Stomach smooth muscle (tissue), 2 donors: ENCODE results near the gene PPP1R13L.

Experiments
- H3K27ac ChIP-seq: one replicate; pipeline ENCODE4 v1.7.0; 2013; ENCODE audit warnings: mild to moderate bottlenecking, low read length, inconsistent platforms
- H3K27me3 ChIP-seq, 2 donors: one replicate each; pipeline ENCODE4 v1.7.0; 2013; ENCODE audit warnings: low read length in 2 of 2; ENCODE audit not compliant: insufficient read depth in 2 of 2, control insufficient read depth in 1 of 2
- H3K36me3 ChIP-seq, 2 donors: one replicate each; pipeline ENCODE4 v1.7.0; 2013; ENCODE audit warnings: low read length in 2 of 2; ENCODE audit not compliant: control insufficient read depth in 2 of 2, insufficient read depth in 2 of 2
- H3K4me1 ChIP-seq: one replicate; pipeline ENCODE4 v1.7.0; 2013; ENCODE audit warnings: low read length; ENCODE audit not compliant: control insufficient read depth, insufficient read depth
- H3K4me3 ChIP-seq, 2 donors: one replicate each; pipeline ENCODE4 v1.7.0; 2013; ENCODE audit warnings: low read length in 2 of 2
- H3K9ac ChIP-seq, 2 donors: one replicate each; pipeline ENCODE4 v1.7.0; 2013; ENCODE audit warnings: low read length in 2 of 2, mild to moderate bottlenecking in 1 of 2
- H3K9me3 ChIP-seq, 2 donors: one replicate each; pipeline ENCODE4 v1.7.0; 2013; ENCODE audit warnings: low read length in 2 of 2; ENCODE audit not compliant: control insufficient read depth in 2 of 2
- donor health status: healthy.
- donor health status: Pancreatic carcinoma.

PPP1R13L gene

DNA sequence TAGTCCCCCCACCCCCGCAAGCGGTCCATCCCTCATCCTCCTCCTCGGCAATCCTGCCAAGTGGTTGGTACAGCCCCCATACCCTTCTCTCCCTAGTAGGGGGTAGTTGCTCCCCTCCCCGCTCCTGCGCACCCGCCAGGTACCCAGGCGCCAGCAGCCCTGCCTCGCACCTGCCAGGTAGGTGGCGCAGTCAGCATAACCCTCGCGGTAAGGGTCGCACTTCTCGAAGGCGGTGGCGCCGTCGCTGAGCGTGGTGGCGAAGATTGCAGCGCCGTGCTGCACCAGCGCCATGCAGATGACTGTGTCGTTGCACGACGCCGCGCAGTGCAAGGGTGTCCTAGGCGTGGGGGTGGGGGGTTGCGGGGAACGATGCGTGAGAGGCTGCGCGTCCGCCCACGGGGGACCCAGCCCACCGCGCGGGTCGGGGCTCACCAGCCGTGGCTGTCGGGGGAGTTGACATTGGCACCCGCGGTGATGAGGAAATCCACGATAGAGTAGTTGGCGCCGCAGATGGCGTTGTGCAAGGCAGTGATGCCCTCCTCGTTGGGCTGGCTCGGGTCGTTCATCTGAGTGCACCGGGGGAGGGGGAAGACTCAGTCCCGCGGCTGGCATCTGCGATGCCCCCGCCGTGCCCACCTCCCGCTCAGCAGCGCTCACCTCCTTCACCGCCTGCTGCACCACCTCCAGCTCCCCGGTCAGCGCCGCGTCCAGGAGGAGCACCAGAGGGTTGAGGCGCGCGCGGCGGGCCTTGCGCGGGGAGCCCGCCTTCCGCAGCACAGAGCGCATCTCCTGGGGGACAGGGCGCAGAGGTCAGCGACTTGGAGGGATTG is 19.3 kb downstream of the PPP1R13L start:
- Histone ChIP-seq H3K27ac (no peak overlapping the region), H3K9ac (no peak overlapping the region), H3K9me3 (no peaks in the 10 kb centered on the region), H3K27me3 (peaks cover 15 to 26% of the 10 kb centered on the region in 2 donors), H3K4me1 (peaks cover 10% of the 10 kb centered on the region), H3K4me3 (no peak overlapping the region), H3K36me3 (no peaks in the 10 kb centered on the region)

DNA sequence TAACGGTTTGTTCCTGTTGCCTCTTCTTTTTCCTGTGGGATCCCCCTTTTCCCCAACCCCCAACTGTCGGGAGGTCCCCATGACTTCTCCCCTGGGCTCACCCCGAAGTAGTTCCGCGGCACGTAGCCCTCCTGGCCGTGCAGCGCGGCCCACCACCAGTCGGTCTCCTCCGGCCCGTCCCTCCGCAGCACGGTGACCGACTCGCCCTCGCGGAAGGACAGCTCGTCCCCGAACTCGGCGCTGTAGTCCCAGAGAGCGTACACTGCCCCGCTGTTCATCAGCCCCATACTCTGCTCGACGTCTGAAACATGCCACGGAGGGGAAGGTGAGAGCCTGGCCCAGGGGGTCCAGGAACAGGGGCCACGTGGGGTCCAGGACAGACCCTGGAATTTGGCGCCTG is 22.4 kb downstream of the PPP1R13L start:
- no peak overlapping the region for H3K4me3 ChIP-seq
- no peak overlapping the region for H3K9ac ChIP-seq

DNA sequence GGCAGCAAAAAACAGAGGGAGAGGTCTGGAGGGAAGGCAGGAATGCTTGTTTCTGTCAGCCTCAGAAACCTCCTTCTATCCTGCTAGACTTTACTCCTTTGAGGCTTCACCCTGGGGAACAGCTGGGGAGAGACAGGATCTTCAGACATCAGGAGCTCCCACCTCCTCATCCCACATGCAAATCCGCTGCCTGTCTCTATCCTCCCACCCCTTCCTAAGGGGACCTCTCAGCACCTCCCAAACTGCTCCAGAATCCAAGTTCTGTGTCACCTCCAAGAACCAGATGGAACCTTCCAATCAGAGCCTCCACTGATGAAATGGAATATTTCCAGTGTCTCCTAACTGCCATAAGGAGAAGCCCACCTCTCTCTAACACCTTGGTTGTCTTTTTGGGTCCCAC is 24.8 kb downstream of the PPP1R13L start:
- H3K4me3 ChIP-seq, result no peak overlapping the region
- H3K27ac ChIP-seq, result no peak overlapping the region
- H3K9me3 ChIP-seq, result no peaks in the 10 kb centered on the region
- H3K4me1 ChIP-seq, result peaks cover 4% of the 10 kb centered on the region
- peaks cover 4% of the 10 kb centered on the region in 2 donors for H3K27me3 ChIP-seq
- H3K36me3 ChIP-seq, result no peaks in the 10 kb centered on the region
- H3K9ac ChIP-seq, result no peak overlapping the region

More for the DNA sequence above, 22.4 kb downstream of the PPP1R13L start:
- Histone ChIP-seq H3K9me3 (no peaks in the 10 kb centered on the region), H3K4me1 (peaks cover 10% of the 10 kb centered on the region), H3K27ac (no peak overlapping the region), H3K27me3 (peaks cover 15 to 24% of the 10 kb centered on the region in 2 donors), H3K36me3 (no peaks in the 10 kb centered on the region)

DNA sequence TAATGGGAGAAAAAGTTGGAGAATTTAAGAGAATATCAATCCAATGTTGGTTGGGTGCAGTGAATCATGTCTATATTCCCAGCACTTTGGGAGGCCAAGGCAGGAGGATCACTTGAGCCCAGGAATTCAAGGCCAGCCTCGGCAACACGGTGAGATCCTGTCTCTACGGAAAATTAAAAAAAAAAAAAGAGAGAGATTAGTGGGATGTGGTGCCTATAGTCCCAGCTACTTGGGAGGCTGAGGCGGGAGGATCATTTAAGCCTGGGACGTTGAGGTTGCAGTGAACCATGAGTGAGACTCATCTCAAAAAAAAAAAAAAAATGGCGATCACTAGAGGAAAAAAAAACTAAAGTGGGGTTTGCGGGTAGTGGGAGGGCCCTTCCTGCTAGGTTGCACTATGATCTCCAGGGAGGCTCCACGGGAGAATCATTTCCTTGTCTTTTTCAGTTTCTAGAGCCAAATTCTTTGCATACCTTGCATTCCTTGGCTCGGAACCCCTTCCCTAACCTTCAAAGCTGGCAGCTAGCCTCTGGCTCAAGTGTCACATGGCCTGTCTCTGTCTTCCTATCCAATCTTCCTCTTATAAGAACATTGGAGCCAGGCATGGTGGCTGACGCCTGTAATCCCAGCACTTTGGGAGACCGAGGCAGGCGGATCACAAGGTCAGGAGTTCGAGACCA is 28.7 kb downstream of the PPP1R13L start:
- H3K36me3 ChIP-seq, result no peaks in the 10 kb centered on the region
- H3K27ac ChIP-seq, result no peak overlapping the region

DNA sequence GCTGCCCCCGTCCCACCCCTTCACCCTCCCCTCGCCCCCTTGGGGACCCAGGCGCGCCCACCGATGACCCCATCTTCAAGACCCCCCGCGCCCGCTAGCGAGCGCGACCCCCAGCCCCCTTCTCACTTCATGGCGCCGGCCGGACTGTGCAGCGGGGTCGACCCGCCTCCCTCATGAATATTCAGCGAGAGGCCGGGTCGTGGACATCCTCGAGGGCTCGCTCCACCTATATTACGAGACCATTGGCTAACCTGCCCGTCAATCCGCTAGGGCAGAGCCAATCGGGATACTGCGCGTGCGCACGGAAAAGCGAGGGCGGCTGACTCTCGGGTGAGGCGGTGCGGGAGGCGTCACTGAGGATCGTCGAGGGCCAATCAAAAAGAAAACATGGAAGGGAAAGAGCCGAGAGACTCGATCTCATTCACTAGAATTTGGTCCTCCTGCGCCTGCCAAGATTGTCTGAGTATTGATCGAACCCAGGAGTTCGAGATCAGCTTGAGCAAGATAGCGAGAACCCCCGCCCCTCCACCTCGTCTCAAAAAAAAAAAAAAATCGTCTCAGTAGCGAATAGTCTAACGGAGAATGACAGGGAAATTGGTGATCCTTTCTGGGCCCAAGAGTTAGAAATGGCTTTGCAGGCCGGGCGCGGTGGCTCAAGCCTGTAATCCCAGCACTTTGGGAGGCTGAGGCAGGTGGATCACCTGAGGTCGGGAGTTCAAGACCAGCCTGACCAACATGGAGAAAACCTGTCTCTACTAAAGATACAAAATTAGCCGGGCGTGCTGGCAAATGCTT is 34.3 kb downstream of the PPP1R13L start, which contains the start of gene ERCC2:
TSS of gene ERCC2 (minus strand) at position 164 of the 795 bp plus-strand sequence. CDS start at position 131, 33 bp downstream.
- Histone ChIP-seq H3K9ac (peak within 1 kb of the TSS; percentile 71 to 76), H3K4me3 (peak within 1 kb of the TSS; percentile 82 to 86), H3K27ac (peak within 1 kb of the TSS; percentile 55), H3K36me3 (no peaks in the 10 kb centered on the region), H3K9me3 (no peaks in the 10 kb centered on the region), H3K27me3 (no peaks in the 10 kb centered on the region), H3K4me1 (peaks cover 12% of the 10 kb centered on the region)

More for the DNA sequence above, 28.7 kb downstream of the PPP1R13L start:
- no peaks in the 10 kb centered on the region for H3K27me3 ChIP-seq
- H3K9ac ChIP-seq, result no peak overlapping the region
- H3K4me1 ChIP-seq, result peaks cover 4% of the 10 kb centered on the region
- no peak overlapping the region for H3K4me3 ChIP-seq
- H3K9me3 ChIP-seq, result no peaks in the 10 kb centered on the region

DNA sequence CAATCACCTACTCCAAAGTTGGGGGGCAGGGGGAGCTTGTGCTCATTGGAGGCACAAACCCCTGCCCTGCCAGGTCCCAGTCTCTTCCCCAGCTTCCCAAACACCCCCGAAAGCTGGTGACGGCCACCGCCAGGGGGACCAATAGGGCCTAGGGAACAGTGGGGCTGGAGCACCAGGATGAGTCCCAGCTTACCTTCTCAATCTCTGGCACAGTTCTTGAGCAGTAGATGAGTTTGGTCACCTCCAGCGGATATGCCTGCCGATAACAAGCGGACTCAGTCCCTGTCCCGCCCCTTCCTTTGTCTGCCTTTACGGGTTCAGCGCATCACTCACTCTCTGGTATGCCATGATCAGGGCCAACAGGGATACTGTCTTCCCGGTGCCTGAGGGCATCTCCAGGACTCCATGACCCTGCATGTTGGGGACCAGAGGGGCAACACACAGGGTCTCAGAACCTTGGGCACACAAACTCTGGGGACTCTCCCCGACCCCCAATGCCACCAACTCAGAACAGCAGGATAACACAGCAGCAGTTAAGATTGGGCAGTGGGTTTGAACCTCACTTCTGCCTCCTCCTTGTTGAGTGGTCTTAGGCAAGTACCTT is 36.0 kb downstream of the PPP1R13L start:
- H3K36me3 ChIP-seq, result no peaks in the 10 kb centered on the region
- no peaks in the 10 kb centered on the region for H3K27me3 ChIP-seq
- no peak overlapping the region for H3K27ac ChIP-seq
- H3K9ac ChIP-seq, result no peak overlapping the region
- no peak overlapping the region for H3K4me3 ChIP-seq
- peaks cover 12% of the 10 kb centered on the region for H3K4me1 ChIP-seq
- H3K9me3 ChIP-seq, result no peaks in the 10 kb centered on the region

DNA sequence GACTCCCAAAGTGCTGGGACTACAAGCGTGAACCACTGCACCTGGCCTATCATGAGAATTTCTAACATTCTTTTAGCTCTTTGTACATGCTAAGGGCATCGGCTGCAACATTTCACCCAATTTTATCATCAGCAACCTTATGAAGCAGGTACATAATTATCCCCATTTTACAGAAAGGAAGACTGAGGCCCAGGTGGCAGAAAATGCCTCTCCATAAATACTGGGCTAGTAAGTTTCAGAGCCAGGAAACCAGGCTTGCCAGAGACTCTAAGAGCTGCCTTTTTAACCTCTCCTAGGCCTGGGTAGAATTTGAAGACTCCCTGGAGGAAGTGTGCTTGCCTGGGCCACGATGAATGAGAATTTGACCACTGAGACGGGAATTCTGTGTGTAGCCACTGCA is 36.7 kb downstream of the PPP1R13L start:
- Histone ChIP-seq H3K4me3 (no peak overlapping the region), H3K27me3 (no peaks in the 10 kb centered on the region), H3K9ac (no peak overlapping the region), H3K36me3 (no peaks in the 10 kb centered on the region), H3K9me3 (no peaks in the 10 kb centered on the region), H3K4me1 (peaks cover 12% of the 10 kb centered on the region), H3K27ac (no peak overlapping the region)

DNA sequence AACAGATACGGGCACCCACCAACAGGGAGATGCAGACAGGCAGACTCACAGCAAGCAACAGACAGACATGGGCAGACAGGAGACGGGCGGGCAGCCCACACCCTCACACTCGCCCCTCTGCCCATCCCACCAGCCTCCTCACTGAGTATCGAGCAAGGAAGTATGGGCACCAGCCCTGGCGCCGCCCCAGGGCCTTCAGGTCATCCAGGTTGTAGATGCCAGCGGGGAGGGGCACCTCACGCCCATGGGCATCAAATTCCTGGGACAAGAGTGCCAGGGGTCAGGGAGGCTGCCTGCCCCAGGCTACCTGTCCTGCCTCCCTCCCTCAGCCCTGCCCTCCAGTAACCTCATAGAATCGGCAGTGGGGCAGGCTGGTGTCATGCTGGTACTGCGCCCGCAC is 40.2 kb downstream of the PPP1R13L start:
- Histone ChIP-seq H3K4me3 (no peak overlapping the region), H3K4me1 (peaks cover 4% of the 10 kb centered on the region), H3K36me3 (peaks cover 2 to 6% of the 10 kb centered on the region in 2 donors), H3K27me3 (no peaks in the 10 kb centered on the region), H3K27ac (no peak overlapping the region), H3K9ac (no peak overlapping the region), H3K9me3 (no peaks in the 10 kb centered on the region)

DNA sequence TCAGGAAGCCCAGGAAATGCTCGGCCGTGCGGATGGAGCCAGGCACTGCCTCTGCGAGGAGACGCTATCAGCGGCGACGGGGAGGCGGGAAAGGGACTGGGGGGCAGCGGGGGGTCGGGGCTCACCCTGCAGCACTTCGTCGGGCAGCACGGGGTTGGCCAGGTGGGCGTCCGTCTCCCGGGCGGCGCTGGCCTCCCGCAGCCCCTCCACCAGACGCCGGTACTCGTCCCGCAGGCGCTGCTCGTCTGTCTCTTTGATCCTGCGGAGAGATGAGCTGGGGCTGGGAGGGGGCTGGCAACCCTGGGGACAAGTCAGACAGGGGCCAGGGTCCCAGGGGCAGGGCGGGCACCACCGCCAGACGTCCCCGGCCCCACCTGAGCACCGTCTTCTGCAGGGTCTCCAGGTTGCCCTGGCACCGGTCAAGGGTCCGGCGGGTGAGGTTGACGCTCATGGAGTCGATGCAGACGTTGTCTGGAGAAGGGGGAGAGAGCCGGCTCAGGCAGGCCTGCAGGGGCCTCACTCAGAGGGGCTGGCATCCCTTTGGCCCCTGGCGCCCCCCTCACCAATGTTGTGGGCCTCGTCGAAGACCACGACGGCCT is 40.9 kb downstream of the PPP1R13L start:
- H3K36me3 ChIP-seq, result peaks cover 2 to 6% of the 10 kb centered on the region in 2 donors
- peaks cover 2% of the 10 kb centered on the region for H3K4me1 ChIP-seq
- H3K27ac ChIP-seq, result no peak overlapping the region
- no peaks in the 10 kb centered on the region for H3K27me3 ChIP-seq
- H3K4me3 ChIP-seq, result no peak overlapping the region
- no peaks in the 10 kb centered on the region for H3K9me3 ChIP-seq
- H3K9ac ChIP-seq, result no peak overlapping the region

DNA sequence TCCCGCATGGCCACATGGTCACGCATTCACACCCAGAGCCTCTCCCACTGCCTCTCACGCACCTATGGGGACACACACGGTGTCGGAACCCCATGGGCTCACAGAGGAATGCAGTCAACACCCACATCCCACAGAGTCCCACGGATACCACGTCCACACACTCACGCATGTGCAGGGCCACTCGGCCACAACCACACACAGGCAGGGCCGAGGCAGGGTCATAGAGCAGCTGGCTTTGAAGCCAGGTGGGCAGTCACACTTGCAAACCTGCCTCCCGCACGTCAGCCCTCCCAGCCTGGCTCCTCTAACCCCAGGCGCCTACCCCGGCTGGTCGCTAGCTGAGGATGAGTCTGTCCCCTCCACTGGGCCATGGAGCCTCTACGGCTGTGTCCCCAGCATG is 42.6 kb downstream of the PPP1R13L start:
- no peaks in the 10 kb centered on the region for H3K27me3 ChIP-seq
- H3K4me3 ChIP-seq, result no peak overlapping the region
- peaks cover 2 to 6% of the 10 kb centered on the region in 2 donors for H3K36me3 ChIP-seq
- H3K9me3 ChIP-seq, result no peaks in the 10 kb centered on the region
- no peak overlapping the region for H3K27ac ChIP-seq
- no peak overlapping the region for H3K9ac ChIP-seq
- H3K4me1 ChIP-seq, result no peaks in the 10 kb centered on the region
